ENCODE measurements around the gene DOCK2.
"Not testable (repeated sequence)": the region's sequence is repeated elsewhere in the genome, so short reads cannot be mapped to it uniquely, and the experiment has no call there.

Gene DOCK2

GRCh38 chr5:169832845-169833244 is 195.8 kb downstream of the DOCK2 start:
- no peak for DNase-seq

DNA sequence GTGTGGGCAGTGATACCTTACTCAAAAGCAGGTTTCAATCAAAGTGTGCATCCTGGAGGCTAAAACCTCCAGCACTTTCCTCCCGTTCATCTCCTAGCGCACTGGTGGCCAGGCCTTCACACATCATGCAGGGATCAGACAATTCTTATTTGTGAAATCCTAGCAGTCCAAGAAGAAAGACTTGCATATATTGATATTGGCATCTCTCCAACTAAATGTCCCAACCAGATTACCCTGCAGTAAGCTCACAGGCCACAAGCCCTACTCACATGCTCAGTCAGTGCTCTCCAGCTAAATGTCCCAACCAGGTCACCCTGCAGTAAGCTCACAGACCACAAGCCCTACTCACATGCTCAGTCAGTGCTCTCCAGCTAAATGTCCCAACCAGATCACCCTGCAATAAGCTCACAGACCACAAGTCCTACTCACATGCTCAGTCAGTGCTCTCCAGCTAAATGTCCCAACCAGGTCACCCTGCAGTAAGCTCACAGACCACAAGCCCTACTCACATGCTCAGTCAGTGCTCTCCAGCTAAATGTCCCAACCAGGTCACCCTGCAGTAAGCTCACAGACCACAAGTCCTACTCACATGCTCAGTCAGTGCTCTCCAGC is 196.7 kb downstream of the DOCK2 start:
- DNase-seq, result not testable (repeated sequence)

DNA sequence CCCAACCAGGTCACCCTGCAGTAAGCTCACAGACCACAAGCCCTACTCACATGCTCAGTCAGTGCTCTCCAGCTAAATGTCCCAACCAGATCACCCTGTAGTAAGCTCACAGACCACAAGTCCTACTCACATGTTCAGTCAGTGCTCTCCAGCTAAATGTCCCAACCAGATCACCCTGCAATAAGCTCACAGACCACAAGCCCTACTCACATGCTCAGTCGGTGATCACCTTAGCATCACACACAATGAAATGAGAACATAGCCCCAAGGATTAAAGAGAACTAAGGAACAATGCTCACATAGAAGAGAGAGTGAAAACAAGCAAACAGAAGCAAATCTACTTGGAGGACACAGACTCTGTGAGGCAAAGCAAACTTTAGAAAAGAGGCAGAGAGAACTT is 197.5 kb downstream of the DOCK2 start:
- DNase-seq, result not testable (repeated sequence)

- DNase-seq, result no peak
Measured at GRCh38 chr5:169836835-169837536, 199.9 kb downstream of the DOCK2 start.

DNA sequence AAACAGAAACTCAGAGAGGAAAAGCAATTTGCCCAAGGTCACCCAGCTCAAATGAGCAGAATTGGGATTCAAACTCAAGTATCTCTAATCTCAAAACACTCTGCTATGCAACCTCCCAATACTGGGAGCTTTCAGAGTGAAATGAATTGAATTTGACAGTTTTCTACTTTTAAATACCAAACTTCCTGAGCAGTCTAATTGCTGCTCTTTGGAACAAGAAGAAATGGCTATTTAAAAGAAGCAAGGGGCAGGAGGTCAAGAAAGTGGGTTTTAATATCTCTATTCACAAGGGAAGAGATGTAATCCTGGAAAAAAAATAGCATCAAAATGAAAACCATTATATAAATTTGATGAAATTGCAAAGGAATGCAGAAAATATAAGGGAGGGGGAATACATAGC is 200.6 kb downstream of the DOCK2 start:
- no peak for DNase-seq

DNA sequence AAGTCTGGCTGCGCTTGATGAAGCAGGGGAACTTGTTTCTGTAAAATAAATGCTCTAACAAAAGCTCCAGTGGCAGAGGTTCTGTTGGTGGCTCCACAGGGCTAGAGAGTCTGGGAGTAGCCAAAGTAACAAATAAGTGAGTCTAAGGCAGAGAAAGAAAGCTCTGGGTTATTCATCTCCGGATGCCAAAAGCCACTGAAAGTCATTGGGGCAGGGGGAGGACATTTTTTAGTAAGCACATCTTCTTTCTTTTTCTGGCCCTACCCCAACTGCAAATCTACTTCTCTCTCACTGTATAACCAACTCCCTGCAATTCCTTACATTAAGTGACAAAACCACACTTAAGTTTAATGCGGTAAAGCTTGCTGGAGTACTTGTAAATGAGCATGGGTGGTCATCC is 201.6 kb downstream of the DOCK2 start:
- DNase-seq, result no peak

GRCh38 chr5:169840405-169840804 is 203.3 kb downstream of the DOCK2 start:
- no peak for DNase-seq

DNA sequence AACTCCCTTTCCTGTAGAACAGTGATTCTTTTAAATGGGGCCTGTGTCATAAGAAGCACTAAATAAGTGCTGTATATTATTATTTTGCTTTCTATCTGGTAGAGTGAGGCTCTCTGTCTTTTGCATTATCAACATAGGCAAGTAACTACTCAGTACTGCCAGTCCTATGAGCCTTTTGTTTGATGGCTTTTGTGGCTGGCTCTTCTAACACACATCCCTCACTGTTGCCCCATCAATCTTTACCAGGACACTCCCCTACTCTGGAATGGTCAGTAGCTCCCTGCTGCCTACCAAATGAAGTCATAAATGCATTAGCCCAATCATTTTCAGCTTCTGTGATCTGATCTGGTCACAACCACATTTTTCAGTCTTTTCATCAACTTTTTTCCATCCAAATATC is 205.6 kb downstream of the DOCK2 start:
- no peak for DNase-seq

DNA sequence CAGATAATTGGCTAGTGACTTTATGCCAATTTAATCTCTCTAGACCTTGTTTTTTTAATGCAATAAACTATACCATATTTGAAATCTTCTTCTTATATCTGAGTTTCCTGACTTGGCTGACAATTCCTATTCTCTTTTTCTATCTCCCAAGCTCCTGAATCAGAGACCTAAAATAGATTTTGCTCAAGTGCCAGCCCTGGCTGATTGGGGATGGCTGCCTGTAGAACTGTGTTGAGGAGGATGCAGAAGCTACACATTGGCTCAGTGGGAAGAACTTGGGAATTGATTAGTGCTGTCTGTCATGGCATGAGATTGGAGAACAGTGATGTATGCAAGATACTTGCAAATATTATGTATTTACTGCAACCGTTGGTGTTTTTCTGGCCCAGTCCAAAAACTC is 210.4 kb downstream of the DOCK2 start:
- no peak for DNase-seq

DNA sequence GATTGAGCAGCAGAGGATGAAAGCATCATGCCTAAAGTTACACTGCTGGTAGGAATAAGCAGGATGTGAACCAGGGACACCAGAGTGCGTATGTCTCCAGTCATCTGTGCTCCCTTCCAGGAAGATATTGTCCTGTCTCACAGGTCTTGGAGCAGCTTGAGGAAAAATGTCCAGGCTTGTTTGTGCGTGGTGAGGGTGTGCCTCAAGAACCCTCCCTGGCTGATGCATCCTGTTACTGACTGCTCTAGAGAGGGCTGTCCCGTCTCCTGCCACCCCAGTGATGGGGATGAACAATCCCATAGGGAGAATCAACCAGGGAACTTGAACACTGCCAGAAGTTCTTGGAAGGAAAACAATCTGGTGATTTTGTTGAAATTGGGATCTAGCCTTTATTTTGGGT is 211.2 kb downstream of the DOCK2 start:
- DNase-seq, result no peak

DNA sequence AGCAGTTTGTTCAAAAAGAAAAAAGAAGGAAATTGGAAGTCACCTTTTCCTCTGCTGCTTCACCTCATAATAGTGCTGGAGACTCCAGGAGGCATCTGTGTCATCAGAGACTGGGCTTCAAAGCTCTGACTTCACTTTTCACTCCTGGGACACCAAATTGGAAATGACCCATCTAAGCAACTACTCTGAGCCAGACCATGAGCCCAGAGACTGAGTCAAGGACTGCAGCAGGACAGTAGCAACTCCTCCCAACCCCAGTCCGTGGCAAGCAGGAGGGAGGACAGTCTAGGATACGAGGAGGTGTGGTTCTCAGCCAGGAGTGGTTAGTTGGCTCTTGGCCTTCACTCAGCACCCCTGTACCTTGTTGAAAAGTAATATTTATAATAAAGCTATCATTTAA is 211.7 kb downstream of the DOCK2 start:
- DNase-seq, result no peak

DNA sequence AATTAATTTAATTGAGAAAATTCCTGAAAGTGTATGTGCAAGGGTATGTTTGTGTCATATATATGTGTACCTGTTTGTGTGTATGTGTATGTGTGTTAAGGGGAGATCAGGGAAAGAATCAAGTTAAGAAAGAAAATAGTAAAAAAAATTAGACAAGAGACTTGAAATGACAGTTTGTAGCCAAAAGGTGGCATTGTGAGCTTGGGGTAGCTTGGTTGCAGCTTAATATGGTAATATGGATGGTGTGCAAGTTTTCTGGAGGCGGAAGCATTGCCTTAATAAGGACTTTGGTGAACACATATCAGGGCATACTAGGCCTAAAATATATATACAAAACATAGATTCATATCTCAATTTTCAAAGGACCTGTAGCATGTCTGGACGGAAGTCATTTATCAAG is 213.3 kb downstream of the DOCK2 start:
- no peak for DNase-seq

- no peak for DNase-seq
Measured at GRCh38 chr5:169851321-169851850, 214.3 kb downstream of the DOCK2 start.

DNA sequence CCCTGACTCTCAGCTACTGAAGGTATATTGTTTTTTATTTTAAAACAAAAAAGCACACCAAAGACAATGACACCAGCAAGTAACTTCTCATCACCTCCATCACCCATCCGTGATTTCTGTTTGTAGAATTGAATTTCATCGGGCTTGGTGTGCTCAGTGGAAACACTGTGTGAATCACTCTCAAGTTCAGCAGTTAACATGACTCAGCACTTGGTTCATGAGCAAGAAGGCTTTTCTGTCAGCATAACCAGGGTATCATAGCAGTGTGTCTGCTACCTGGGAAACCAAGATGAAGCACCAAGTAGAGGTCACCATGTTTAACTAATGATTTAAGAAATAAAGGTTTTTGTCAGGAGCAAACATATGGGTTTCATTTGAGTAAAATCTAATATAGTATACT is 219.5 kb downstream of the DOCK2 start:
- DNase-seq, result no peak

DNA sequence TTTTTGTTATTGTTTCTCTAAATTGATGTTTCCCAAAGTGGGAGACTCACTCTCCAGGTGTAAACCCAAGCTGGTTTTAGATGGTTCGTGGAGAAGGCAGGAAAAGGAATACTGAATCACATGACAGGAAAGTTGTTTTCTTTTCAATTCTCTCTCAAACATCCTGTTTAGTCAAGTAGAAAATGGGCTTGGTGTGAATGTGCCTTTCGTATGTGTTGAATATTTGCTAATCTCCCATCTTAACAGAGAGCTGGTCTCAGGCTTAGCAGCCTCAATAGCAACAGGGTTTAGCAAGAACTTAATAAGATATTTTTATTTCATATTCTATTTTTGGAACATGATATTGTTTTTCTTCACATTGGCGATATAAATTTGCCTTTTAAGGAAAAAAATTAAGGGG is 223.5 kb downstream of the DOCK2 start:
- no peak for DNase-seq

- no peak for DNase-seq
Measured at GRCh38 chr5:169861433-169861832, 224.4 kb downstream of the DOCK2 start.

- no peak for DNase-seq
Measured at GRCh38 chr5:169861934-169862333, 224.9 kb downstream of the DOCK2 start.

DNA sequence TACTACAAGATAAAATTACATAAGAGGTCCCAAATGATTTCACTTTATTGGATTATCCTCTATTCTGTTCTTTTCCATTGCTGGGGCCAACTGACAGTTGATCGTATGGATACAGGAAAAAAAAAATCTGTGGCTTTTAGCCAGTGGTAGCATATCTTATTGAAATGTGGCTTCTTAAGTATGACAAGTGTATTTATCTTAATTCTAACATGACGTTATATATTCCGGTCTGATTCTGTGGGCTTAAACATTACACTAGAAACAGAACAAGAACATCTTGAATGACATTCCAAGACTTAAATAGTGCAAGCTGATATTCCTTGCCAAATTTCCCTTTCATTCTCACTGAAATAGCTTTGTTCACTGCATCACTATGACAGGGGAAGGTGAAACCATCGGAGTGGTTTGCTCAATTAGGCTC is 225.3 kb downstream of the DOCK2 start:
- no peak for DNase-seq

DNA sequence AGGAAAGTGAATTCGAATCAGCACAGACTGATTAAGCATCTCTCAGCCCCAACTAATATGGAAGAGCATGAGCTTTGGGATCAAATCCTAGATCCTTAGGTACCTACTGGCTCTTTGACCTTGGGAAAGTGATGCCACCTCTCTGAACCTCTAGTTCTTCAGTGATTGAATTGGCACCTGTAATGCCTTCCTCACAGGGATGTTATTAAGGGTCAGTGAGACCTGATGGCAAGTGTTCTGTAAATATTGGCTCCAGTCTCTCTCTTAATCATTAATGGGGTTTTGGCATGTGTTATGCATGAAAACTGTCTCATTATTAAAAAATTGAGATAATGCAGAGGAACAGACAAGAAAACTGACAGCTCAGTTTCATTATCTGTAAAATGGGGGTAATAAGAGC is 227.4 kb downstream of the DOCK2 start:
- no peak for DNase-seq

DNA sequence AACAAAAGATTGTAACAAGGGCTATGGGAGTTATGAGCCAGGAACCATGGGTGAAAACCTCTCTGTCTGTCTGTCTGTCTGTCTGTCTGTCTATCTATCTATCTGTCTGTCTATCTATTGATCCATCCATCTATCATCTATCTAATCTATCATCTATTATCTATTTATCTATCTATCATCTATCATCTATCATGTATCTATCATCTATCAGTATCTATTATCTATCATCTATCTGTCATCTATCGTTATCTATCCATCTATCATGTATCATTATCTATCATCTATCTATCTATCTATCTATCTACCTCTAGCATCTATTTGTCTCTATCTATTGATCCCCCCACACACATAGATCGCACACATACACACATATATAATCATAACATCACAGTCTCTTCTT is 230.3 kb downstream of the DOCK2 start:
- DNase-seq, result no peak

DNA sequence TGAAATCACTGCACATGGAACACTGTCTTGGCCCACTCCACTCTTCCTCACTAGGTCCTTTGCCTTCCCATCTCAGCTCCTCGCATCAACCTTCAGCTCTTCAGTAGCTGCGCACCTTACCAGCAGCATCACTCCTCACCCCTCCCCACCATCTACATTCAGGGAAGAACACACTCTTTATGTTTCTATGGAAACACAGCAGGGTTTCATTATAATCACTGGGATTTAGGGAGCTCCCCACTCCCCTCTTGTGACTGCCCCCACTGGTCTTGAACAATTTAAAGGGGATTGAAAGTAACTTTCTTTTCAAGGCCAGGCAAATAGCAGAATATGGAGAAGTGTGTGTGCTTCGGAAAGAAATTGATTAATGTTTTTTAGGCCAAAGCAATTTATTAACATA is 232.0 kb downstream of the DOCK2 start:
- DNase-seq, result no peak

- DNase-seq, result no peak
Measured at GRCh38 chr5:169870211-169870610, 233.1 kb downstream of the DOCK2 start.

GRCh38 chr5:169871826-169872490 is 234.9 kb downstream of the DOCK2 start:
- no peak for DNase-seq

DNA sequence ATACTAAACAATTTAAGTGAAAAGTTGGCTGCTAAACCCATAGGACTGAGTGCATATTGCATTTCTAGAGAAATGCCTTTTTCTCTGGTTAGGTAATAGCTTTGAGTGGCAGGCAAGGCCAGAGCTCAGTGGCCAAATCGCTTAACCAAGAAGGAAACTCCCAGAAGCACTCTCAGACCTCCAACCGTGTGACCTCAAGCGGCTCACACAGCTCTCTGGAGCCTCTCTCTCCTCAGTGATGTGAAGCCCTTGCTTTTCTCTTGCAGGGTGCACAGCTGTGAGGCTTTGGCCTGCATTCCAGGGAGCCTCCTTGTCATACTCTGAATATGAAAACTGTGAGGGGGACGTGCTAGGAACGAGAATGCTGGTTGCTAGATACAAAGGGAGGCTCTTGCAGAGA is 236.6 kb downstream of the DOCK2 start:
- DNase-seq, result no peak

All from NCI-H1417 treated with DMSO at 0.1 percent for 48 hours (cell line).